ENCODE results near the gene NKAP.
"Not testable (repeated sequence)": the region's sequence is repeated elsewhere in the genome, so short reads cannot be mapped to it uniquely, and the experiment has no call there.

The NKAP gene

GRCh38 chrX:119943185-119943988 is at the start of gene NKAP:
Gene NKAP (minus strand): TSS chrX:119943751. CDS start chrX:119943605, 146 bp downstream.
- DNase-seq: peak; percentile 92 to 97

GRCh38 chrX:119991005-119991787 is 47.6 kb upstream of the NKAP start:
- DNase-seq: peak in 1 of 2 experiments; percentile 14

- DNase-seq: peak in 1 of 2 experiments; percentile 27
Observed at GRCh38 chrX:119990556-119991004, 47.0 kb upstream of the NKAP start.

- peak in 1 of 2 experiments; percentile 31 for DNase-seq
Observed at GRCh38 chrX:119989905-119990555, 46.5 kb upstream of the NKAP start.

GRCh38 chrX:119986203-119986602 is 42.7 kb upstream of the NKAP start:
- no peak for DNase-seq

GRCh38 chrX:119984652-119985051 is 41.1 kb upstream of the NKAP start:
- peak; percentile 60 to 87 for DNase-seq

- DNase-seq: no peak
Observed at GRCh38 chrX:119983494-119983893, 39.9 kb upstream of the NKAP start.

GRCh38 chrX:119982145-119982544 is 38.6 kb upstream of the NKAP start:
- no peak for DNase-seq

GRCh38 chrX:119981286-119982070 is 37.9 kb upstream of the NKAP start:
- peak; percentile 38 to 61 for DNase-seq

GRCh38 chrX:119977172-119977571 is 33.6 kb upstream of the NKAP start:
- not testable (repeated sequence) for DNase-seq

GRCh38 chrX:119971184-119971583 is 27.6 kb upstream of the NKAP start:
- DNase-seq: peak in 1 of 2 experiments; percentile 9

GRCh38 chrX:119970574-119970973 is 27.0 kb upstream of the NKAP start:
- DNase-seq: no peak

- not testable (repeated sequence) for DNase-seq
Observed at GRCh38 chrX:119966837-119967236, 23.3 kb upstream of the NKAP start.

- no peak for DNase-seq
Observed at GRCh38 chrX:119960625-119961024, 17.1 kb upstream of the NKAP start.

GRCh38 chrX:119955807-119956570 is 12.4 kb upstream of the NKAP start:
- DNase-seq: not testable (repeated sequence)

- peak in 1 of 2 experiments; percentile 18 for DNase-seq
Observed at GRCh38 chrX:119954374-119954773, 10.8 kb upstream of the NKAP start.

GRCh38 chrX:119948381-119948780 is 4.8 kb upstream of the NKAP start:
- peak in 1 of 2 experiments; percentile 2 for DNase-seq

GRCh38 chrX:119945481-119945880 is 1.9 kb upstream of the NKAP start:
- no peak for DNase-seq

GRCh38 chrX:119942831-119943184 is 743 bp downstream of the NKAP start:
- DNase-seq: peak in 1 of 2 experiments; percentile 36

GRCh38 chrX:119942173-119942819 is 1.3 kb downstream of the NKAP start:
- no peak for DNase-seq

- DNase-seq: no peak
Observed at GRCh38 chrX:119941336-119941735, 2.2 kb downstream of the NKAP start.
